Measurements from ENCODE around the gene SLC26A11. TPM values are rescaled to one million over a fixed set of nuclear protein-coding genes. Genes with fewer than 3 reads are reported as not detected.

SLC26A11 gene
- polyA plus RNA-seq, 2 of the 4 experiments (the other 2 are of a cell fraction) = 8.3 to 13.7 TPM

GRCh38 chr17:80236911-80237310 is 16.7 kb downstream of the SLC26A11 start:
- POLR2A ChIA-PET = no interaction called here

GRCh38 chr17:80237386-80237785 is 17.2 kb downstream of the SLC26A11 start:
- H3K27ac ChIP-seq = no peak overlapping the region
- H3K4me2 ChIP-seq = no peak overlapping the region
- FAIRE-seq (no peak), DNase-seq (ENCODE audit: low read depth in 1 of 2, low spot score in 1 of 2) (no peak), ATAC-seq (no peak)
- TF ChIP-seq MYC (IDR thresholded peaks at IDR 0.05; ENCODE audit: borderline replicate concordance, low read length) (no peak), CTCF (IDR thresholded peaks at IDR 0.05) (no peak), BHLHE40 (IDR thresholded peaks at IDR 0.05; ENCODE audit: low read depth, low read length) (no peak), HEYL (CRISPR knock-in tag; IDR thresholded peaks at IDR 0.05) (no peak), HOXA7 (CRISPR knock-in tag; IDR thresholded peaks at IDR 0.05) (no peak), TFCP2L1 (CRISPR knock-in tag; IDR thresholded peaks at IDR 0.05) (no peak), GATA3 (IDR thresholded peaks at IDR 0.05; ENCODE audit: borderline replicate concordance) (no peak), USF2 (IDR thresholded peaks at IDR 0.05) (no peak), HES2 (IDR thresholded peaks at IDR 0.05) (no peak), KDM1A (IDR thresholded peaks at IDR 0.05; ENCODE audit: low read depth) (no peak), JUNB (IDR thresholded peaks at IDR 0.05) (no peak), PHF8 (IDR thresholded peaks at IDR 0.05; ENCODE audit: borderline replicate concordance, low read depth) (no peak), EHMT2 (IDR thresholded peaks at IDR 0.05; ENCODE audit: low read depth) (no peak), CHD2 (IDR thresholded peaks at IDR 0.05; ENCODE audit: low read length, partially characterized antibody) (no peak), CBX8 (IDR thresholded peaks at IDR 0.05) (no peak), TP53 (CRISPR knock-in tag; IDR thresholded peaks at IDR 0.05) (no peak)
- H3K4me1 ChIP-seq = no peaks in the 10 kb centered on the region
- POLR2A ChIA-PET = no interaction called here
- 92% methylated on average over 10 of the region's 10 CpGs for WGBS (ENCODE audit: missing lambda C conversion rate)
- no peak overlapping the region for H3K4me3 ChIP-seq
- peaks cover 22% of the 10 kb centered on the region for H3K9me3 ChIP-seq
- CTCF ChIA-PET = interaction anchor here (0.8 to 6.4 kb wide), 5 partner anchors 15 to 136 kb away, joined by 4 to 26 read pairs (median 5); partner anchors contain the start of gene GAA

More at GRCh38 chr17:80236911-80237310, 16.7 kb downstream of the SLC26A11 start:
- CTCF ChIA-PET = interaction anchor here (0.8 to 6.4 kb wide), 4 partner anchors 15 to 136 kb away, joined by 4 to 26 read pairs (median 6); partner anchors contain the start of gene GAA
- Histone ChIP-seq H3K9me3 (peaks cover 26% of the 10 kb centered on the region), H3K4me3 (no peak overlapping the region), H3K27ac (no peak overlapping the region), H3K4me1 (no peaks in the 10 kb centered on the region), H3K4me2 (no peak overlapping the region)
- WGBS (ENCODE audit: missing lambda C conversion rate) = 87% methylated on average over 16 of the region's 17 CpGs
- DNase-seq (ENCODE audit: low read depth in 1 of 2, low spot score in 1 of 2) (no peak), FAIRE-seq (no peak), ATAC-seq (no peak)
- TF ChIP-seq RFX5 (IDR thresholded peaks at IDR 0.05) = no peak
- no peak for TF ChIP-seq USF2 (IDR thresholded peaks at IDR 0.05)
- TF ChIP-seq HEYL (CRISPR knock-in tag; IDR thresholded peaks at IDR 0.05) = no peak
- TF ChIP-seq CEBPB (IDR thresholded peaks at IDR 0.05) = no peak
- TF ChIP-seq FOSL2 (IDR thresholded peaks at IDR 0.05) = no peak
- TF ChIP-seq FOSL2 (CRISPR knock-in tag; IDR thresholded peaks at IDR 0.05) = no peak
- no peak for TF ChIP-seq HDAC2 (IDR thresholded peaks at IDR 0.05)
- no peak for TF ChIP-seq MYC (IDR thresholded peaks at IDR 0.05; ENCODE audit: borderline replicate concordance, low read length)
- TF ChIP-seq REST (IDR thresholded peaks at IDR 0.05) = no peak
- no peak for TF ChIP-seq KDM1A (IDR thresholded peaks at IDR 0.05; ENCODE audit: low read depth)
- TF ChIP-seq HOXA7 (CRISPR knock-in tag; IDR thresholded peaks at IDR 0.05) = no peak
- TF ChIP-seq CBX8 (IDR thresholded peaks at IDR 0.05) = no peak
- TF ChIP-seq BHLHE40 (IDR thresholded peaks at IDR 0.05; ENCODE audit: low read depth, low read length) = no peak
- TF ChIP-seq NR3C1 (IDR thresholded peaks at IDR 0.05) = no peak

Measured in A549 (cell line).